ENCODE measurements around the gene RAB27A.

GRCh38 chr15:55320963-55321362 is 31.4 kb upstream of the RAB27A start:
- no peak for TF ChIP-seq CTCF (IDR thresholded peaks at IDR 0.05; ENCODE audit: low read depth, low read length, poor library complexity, severe bottlenecking)
- TF ChIP-seq EZH2phosphoT487 (IDR thresholded peaks at IDR 0.05; ENCODE audit: borderline replicate concordance, low read length): no peak
